ENCODE results near the gene TPRA1.

DNA sequence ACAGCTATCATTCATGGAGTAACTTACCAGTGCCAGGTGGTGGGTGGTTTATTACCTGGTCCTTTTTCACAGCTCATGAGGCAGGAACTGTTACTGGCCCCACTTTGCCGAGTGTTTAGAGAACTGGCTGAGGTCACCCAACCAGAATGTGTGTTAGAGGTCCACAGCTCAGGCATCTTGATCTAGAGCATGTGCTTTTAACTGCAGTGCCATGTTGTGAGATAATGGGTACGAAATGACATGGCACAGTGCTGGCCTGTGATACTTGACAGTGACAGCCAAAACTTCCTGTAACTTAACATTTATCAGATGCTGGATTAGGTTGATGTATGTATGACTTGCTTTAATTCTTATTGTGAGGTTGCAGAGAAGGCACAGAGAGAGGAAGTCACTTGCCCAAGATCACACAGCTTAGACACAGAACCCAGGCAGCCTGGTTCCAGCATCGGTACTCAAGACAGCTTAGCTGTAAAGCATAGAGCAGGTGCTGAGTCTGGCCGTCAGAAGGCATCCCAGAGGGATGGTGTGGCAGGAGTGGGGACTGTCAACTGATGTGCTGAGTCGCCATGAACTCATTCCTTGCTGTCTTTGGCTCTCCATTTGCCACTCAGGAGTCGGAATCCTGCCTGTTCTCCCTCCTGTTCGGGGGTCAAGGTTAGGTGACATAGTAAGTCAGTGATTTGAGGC lies 17.3 kb upstream of the TPRA1 start:
- TF ChIP-seq POLR2AphosphoS5 (IDR thresholded peaks at IDR 0.05; ENCODE audit: low read depth, low read length) (no peak; the same call in 1 of the 2 replicates), POLR2A (IDR thresholded peaks at IDR 0.05; ENCODE audit: low read depth, low read length) (peak; percentile 37), TAF1 (IDR thresholded peaks at IDR 0.05; ENCODE audit: borderline replicate concordance, low read depth, low read length) (no peak)

Data from GM12892 (cell line).